T-helper 2 cell treated with Interferon-gamma antibody and Interleukin-4, amounts not matched to agents 5 μg/mL and 100 μg/mL, for 36 hours (primary cell): ENCODE data around the gene B3GNT8.

Experiments used
- DNase-seq: peaks from one replicate; pipeline ENCODE4 v3.0.0; 2021; ENCODE audit warnings: low spot score
- H3K27ac Mint-ChIP-seq: one replicate; pipeline ENCODE4 v1.8.0; 2021; ENCODE audit warnings: mild to moderate bottlenecking, mixed read lengths
- H3K27me3 Mint-ChIP-seq: one replicate; pipeline ENCODE4 v1.8.0; 2021; ENCODE audit warnings: low read depth, mixed read lengths
- H3K36me3 Mint-ChIP-seq: one replicate; pipeline ENCODE4 v1.8.0; 2021; ENCODE audit warnings: low read depth, mixed read lengths
- H3K4me1 Mint-ChIP-seq: one replicate; pipeline ENCODE4 v1.8.0; 2021; ENCODE audit warnings: low read depth, mixed read lengths
- H3K4me3 Mint-ChIP-seq: one replicate; pipeline ENCODE4 v1.8.0; 2022; ENCODE audit warnings: mild to moderate bottlenecking, moderate library complexity, mixed read lengths
- H3K9me3 Mint-ChIP-seq: one replicate; pipeline ENCODE4 v1.8.0; 2021; ENCODE audit warnings: mixed read lengths

Gene B3GNT8

DNA sequence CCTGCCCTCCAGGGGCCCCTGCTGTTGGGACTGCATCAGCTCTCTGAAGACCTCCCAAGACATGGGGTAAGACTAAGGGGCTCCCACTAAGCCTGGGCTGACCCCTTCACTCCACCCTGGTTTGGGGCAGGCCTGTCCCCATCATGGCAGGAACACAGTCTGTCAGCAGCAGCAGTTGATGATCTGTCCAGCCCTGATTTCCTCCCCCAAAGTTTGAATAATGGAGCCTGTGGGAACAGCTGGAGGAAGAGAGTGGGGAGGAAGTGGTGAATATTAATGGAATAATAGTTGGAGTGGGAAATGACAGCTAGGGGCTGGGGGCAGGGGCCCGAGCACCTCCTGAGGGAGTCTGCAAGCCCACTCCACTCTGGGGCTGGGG lies 1.3 kb upstream of the B3GNT8 start:
- no peaks in the 10 kb centered on the region for H3K9me3 Mint-ChIP-seq
- peaks cover 20% of the 10 kb centered on the region for H3K4me1 Mint-ChIP-seq
- no peak for DNase-seq
- peak overlapping the region; percentile 87 for H3K4me3 Mint-ChIP-seq
- peak overlapping the region; percentile 21 for H3K27ac Mint-ChIP-seq
- peaks cover 18% of the 10 kb centered on the region for H3K36me3 Mint-ChIP-seq
- no peaks in the 10 kb centered on the region for H3K27me3 Mint-ChIP-seq

GRCh38 chr19:41427647-41428480 lies 690 bp upstream of the B3GNT8 start:
- peaks cover 20% of the 10 kb centered on the region for H3K4me1 Mint-ChIP-seq
- H3K27ac Mint-ChIP-seq, result peak overlapping the region; percentile 89
- DNase-seq, result peak; percentile 42
- H3K27me3 Mint-ChIP-seq, result no peaks in the 10 kb centered on the region
- peak overlapping the region; percentile 87 for H3K4me3 Mint-ChIP-seq
- H3K9me3 Mint-ChIP-seq, result no peaks in the 10 kb centered on the region
- H3K36me3 Mint-ChIP-seq, result peaks cover 18% of the 10 kb centered on the region

DNA sequence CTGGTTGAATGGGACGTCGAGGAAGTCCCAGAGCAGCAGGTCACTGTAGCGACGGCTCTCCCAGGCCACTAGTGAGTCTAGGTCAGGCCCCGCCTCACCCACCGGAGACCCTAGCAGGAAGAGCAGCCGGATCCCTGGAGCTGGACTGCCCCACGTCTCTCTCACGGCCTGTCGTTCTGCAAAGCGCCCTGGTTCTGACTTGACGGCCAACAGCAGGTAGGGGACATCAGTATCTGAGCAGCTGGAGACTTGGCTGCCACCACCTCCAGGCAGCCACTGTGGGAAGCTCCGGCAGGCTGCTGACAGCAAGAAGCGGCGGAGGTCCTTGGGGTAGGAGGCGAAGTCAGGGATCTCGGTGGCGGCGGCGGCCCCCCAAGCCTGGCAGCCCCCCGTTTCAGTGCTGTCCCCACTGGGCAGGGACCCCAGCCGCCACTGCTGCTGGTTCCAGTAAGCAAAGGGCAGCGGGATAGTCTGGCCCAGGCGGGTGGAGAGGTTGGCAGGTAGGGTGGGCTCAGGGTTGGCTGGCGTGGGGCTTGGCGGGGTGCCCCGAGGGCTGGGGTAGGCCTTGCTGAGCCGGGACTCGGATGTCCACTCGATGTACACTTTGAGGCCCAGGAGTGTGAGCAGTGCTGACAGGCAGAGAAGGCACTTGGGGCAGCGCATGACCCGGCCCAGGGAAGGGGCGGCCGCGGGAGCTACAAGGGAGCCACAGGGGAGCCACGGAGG lies 895 bp downstream of the B3GNT8 start:
- H3K27me3 Mint-ChIP-seq, result no peaks in the 10 kb centered on the region
- H3K36me3 Mint-ChIP-seq, result peaks cover 12% of the 10 kb centered on the region
- DNase-seq, result no peak
- H3K9me3 Mint-ChIP-seq, result no peaks in the 10 kb centered on the region
- H3K27ac Mint-ChIP-seq, result peak overlapping the region; percentile 31
- peaks cover 19% of the 10 kb centered on the region for H3K4me1 Mint-ChIP-seq
- no peak overlapping the region for H3K4me3 Mint-ChIP-seq

GRCh38 chr19:41425174-41426115 lies 1.7 kb downstream of the B3GNT8 start:
- DNase-seq, result no peak
- peak overlapping the region; percentile 31 for H3K27ac Mint-ChIP-seq
- H3K36me3 Mint-ChIP-seq, result peaks cover 13% of the 10 kb centered on the region
- H3K9me3 Mint-ChIP-seq, result no peaks in the 10 kb centered on the region
- H3K27me3 Mint-ChIP-seq, result no peaks in the 10 kb centered on the region
- no peak overlapping the region for H3K4me3 Mint-ChIP-seq
- H3K4me1 Mint-ChIP-seq, result peaks cover 19% of the 10 kb centered on the region

DNA sequence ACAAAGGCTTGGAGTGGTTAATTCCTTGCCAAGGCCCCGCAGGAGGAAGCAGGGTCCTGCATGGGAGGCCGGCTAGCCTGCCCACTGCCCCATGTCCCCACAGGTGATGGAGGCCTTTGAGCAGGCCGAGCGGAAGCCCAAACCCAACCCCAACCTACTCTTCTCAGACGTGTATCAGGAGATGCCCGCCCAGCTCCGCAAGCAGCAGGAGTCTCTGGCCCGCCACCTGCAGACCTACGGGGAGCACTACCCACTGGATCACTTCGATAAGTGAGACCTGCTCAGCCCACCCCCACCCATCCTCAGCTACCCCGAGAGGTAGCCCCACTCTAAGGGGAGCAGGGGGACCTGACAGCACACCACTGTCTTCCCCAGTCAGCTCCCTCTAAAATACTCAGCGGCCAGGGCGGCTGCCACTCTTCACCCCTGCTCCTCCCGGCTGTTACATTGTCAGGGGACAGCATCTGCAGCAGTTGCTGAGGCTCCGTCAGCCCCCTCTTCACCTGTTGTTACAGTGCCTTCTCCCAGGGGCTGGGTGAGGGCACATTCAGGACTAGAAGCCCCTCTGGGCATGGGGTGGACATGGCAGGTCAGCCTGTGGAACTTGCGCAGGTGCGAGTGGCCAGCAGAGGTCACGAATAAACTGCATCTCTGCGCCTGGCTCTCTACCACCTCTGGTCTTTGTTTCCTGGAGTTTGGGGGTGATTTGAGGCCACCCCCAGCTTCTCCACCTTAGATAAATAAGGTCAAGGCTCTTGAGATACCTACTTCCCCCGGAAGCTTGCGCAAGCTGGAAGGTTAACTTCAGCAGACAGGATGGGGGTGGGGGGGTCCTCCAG lies 2.6 kb downstream of the B3GNT8 start:
- H3K27ac Mint-ChIP-seq, result no peak overlapping the region
- no peak overlapping the region for H3K4me3 Mint-ChIP-seq
- no peaks in the 10 kb centered on the region for H3K9me3 Mint-ChIP-seq
- peaks cover 13% of the 10 kb centered on the region for H3K36me3 Mint-ChIP-seq
- H3K27me3 Mint-ChIP-seq, result no peaks in the 10 kb centered on the region
- peaks cover 19% of the 10 kb centered on the region for H3K4me1 Mint-ChIP-seq
- no peak for DNase-seq

DNA sequence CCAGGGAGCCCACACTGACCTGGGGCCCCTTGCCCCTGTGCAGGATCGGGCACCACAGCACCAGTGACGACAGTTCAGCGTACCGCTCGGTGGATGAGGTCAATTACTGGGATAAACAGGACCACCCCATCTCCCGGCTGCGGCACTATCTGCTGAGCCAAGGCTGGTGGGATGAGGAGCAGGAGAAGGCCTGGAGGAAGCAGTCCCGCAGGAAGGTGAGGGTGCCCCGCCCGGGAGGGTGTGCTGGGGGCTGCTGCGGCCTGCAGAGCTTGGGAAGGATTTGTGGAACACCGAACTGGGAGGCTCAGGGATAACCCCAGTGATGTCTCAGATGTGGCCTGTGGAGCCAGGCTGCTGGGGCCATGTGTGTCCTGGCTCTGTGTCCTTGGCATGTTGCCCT lies 4.2 kb downstream of the B3GNT8 start:
- no peak overlapping the region for H3K4me3 Mint-ChIP-seq
- DNase-seq, result no peak
- H3K27me3 Mint-ChIP-seq, result no peaks in the 10 kb centered on the region
- peaks cover 14% of the 10 kb centered on the region for H3K36me3 Mint-ChIP-seq
- peaks cover 10% of the 10 kb centered on the region for H3K4me1 Mint-ChIP-seq
- H3K9me3 Mint-ChIP-seq, result no peaks in the 10 kb centered on the region
- no peak overlapping the region for H3K27ac Mint-ChIP-seq

- no peak overlapping the region for H3K4me3 Mint-ChIP-seq
- H3K27ac Mint-ChIP-seq, result no peak overlapping the region
- no peaks in the 10 kb centered on the region for H3K9me3 Mint-ChIP-seq
These were observed 4.7 kb downstream of the B3GNT8 start for GRCh38 chr19:41422456-41422855.

DNA sequence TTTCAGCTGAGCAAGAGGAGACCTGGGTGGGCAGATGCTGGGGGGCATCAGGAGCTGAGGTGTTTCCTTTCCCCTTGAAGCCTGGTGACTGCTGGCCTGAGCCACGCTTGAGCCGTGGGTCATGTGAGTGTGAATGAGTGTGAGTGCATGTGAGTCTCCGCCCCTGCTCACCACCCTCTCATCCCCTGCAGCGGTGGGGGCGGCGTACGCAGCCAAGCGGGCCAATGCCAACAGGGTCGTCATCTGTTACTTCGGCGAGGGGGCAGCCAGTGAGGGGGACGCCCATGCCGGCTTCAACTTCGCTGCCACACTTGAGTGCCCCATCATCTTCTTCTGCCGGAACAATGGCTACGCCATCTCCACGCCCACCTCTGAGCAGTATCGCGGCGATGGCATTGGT lies 5.2 kb downstream of the B3GNT8 start:
- Mint-ChIP-seq H3K27me3 (no peaks in the 10 kb centered on the region), H3K27ac (no peak overlapping the region), H3K9me3 (no peaks in the 10 kb centered on the region), H3K4me3 (no peak overlapping the region), H3K36me3 (peaks cover 17% of the 10 kb centered on the region), H3K4me1 (peaks cover 3% of the 10 kb centered on the region)
- DNase-seq, result no peak

More at GRCh38 chr19:41422456-41422855, 4.7 kb downstream of the B3GNT8 start:
- no peak for DNase-seq
- H3K4me1 Mint-ChIP-seq, result peaks cover 5% of the 10 kb centered on the region
- H3K27me3 Mint-ChIP-seq, result no peaks in the 10 kb centered on the region
- H3K36me3 Mint-ChIP-seq, result peaks cover 14% of the 10 kb centered on the region

- H3K36me3 Mint-ChIP-seq, result peaks cover 17% of the 10 kb centered on the region
- DNase-seq, result no peak
- H3K4me1 Mint-ChIP-seq, result no peaks in the 10 kb centered on the region
- H3K27me3 Mint-ChIP-seq, result no peaks in the 10 kb centered on the region
- no peaks in the 10 kb centered on the region for H3K9me3 Mint-ChIP-seq
- H3K4me3 Mint-ChIP-seq, result no peak overlapping the region
- H3K27ac Mint-ChIP-seq, result peak overlapping the region; percentile 5
These were observed 5.9 kb downstream of the B3GNT8 start for GRCh38 chr19:41421314-41421713.

DNA sequence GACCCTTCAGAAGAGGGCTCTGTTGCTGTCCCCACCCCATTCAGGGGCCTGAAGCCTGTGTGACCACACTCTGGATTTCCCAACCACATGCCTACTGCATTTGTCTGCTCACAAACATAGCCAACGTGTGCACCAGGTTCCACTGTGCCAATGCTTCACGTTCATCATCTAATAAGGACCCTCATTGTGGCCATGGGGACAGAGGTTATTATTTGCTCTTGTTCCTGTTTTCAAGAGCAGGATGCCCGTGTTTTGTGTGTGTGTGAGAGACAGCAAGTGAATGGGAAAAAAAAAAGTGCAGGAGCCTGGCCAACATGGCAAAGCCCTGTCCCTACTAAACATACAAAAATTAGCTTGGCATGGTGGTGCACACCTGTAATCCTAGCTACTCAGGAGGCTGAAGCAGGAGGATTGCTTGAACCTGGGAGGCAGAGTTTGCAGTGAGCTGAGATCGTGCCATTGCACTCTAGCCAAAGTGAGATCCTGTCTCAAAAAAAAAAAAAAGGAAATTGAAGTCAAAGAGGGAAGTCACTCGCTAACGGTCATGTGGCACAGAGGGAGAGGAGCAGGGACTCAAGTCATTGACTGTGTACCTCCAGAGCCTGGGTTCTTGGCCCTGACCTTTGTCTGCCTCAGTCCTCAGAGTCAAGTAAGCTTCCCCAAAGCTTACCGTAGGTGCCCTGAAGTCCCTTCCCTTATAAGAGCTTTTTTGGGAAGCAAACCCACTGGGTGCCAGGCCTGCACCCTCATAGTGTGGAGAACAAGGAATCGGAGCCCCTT lies 6.9 kb downstream of the B3GNT8 start:
- H3K36me3 Mint-ChIP-seq, result peaks cover 16% of the 10 kb centered on the region
- no peak overlapping the region for H3K27ac Mint-ChIP-seq

DNA sequence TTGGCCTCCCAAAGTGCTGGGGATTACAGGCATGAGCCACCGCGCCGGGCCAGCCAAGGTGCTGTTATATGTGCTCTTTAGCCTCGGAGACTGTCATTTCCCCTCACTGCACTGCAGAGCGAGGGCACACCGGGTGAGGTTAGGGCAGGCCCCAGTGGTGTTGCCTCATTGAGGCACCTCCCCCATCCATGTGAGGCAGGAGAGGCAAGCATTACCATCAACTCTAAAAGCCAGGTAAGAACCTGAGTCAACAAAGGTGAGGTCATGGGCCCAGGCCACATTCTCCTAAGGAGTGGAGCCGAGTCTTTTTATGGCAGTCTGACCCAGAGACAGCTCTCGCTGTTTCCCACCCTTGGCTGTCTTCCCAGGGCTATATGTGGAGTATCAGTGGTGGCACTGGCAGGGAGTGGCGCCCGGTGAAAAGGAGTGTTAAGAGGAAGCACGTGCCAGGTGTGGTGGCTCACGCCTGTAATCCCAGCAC lies 10.9 kb downstream of the B3GNT8 start:
- Mint-ChIP-seq H3K27me3 (no peaks in the 10 kb centered on the region), H3K27ac (no peak overlapping the region), H3K4me3 (no peak overlapping the region)

More for the DNA sequence above, 6.9 kb downstream of the B3GNT8 start:
- H3K4me1 Mint-ChIP-seq, result no peaks in the 10 kb centered on the region
- DNase-seq, result no peak
- no peaks in the 10 kb centered on the region for H3K9me3 Mint-ChIP-seq
- H3K4me3 Mint-ChIP-seq, result no peak overlapping the region
- H3K27me3 Mint-ChIP-seq, result no peaks in the 10 kb centered on the region

GRCh38 chr19:41415154-41415571 lies 12.0 kb downstream of the B3GNT8 start:
- Mint-ChIP-seq H3K27me3 (no peaks in the 10 kb centered on the region), H3K9me3 (no peaks in the 10 kb centered on the region), H3K4me1 (no peaks in the 10 kb centered on the region), H3K36me3 (peaks cover 18% of the 10 kb centered on the region), H3K4me3 (no peak overlapping the region), H3K27ac (no peak overlapping the region)
- no peak for DNase-seq

More for the DNA sequence above, 10.9 kb downstream of the B3GNT8 start:
- no peaks in the 10 kb centered on the region for H3K4me1 Mint-ChIP-seq
- no peaks in the 10 kb centered on the region for H3K9me3 Mint-ChIP-seq
- no peak for DNase-seq
- peaks cover 21% of the 10 kb centered on the region for H3K36me3 Mint-ChIP-seq
